GM18867 (cell line): Measurements from ENCODE around the gene ZHX3.

Experiments
- ATAC-seq: cut with Tn5 transposase; IDR thresholded peaks from one replicate; pipeline ENCODE4 v1.9.1; 2021; ENCODE audit warnings: mild to moderate bottlenecking, moderate library complexity; ENCODE audit not compliant: unreplicated experiment

ZHX3 gene

DNA sequence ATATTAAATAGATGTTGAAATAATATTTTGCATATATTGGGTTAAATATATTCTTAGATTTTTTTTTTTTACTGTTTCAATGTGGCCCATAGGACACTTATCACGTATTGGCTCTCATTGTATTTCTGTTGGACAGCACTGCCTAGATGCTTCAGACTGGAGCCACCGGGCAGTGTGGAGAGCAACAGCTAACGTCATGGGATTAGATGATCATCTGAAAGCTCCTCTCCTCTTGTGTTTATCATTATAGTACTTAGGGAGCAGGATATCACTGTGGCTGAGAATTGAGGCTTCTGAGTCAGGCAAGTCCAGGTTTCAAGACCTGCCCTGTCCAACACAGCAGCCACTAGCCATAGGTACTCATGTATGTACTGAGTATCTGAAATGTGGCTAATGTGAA lies 87.4 kb downstream of the ZHX3 start:
- ATAC-seq: no peak

DNA sequence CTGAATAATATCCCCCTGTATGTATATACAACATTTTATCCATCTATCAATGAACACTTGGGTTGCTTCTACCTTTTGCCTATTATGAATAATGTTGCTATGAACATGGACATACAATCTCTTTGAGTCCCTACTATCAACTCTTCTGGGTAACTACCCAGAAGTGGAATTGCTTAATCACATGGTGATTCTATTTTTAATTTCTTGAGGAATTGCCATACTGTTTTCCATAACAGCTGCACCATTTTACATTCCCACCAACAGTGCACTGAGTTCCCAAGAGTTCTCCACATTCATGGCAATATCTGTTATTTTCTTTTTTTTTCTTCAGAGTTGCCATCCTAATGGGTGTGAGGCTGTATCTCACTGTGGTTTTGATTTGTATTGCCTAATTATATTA lies 88.3 kb downstream of the ZHX3 start:
- no peak for ATAC-seq

DNA sequence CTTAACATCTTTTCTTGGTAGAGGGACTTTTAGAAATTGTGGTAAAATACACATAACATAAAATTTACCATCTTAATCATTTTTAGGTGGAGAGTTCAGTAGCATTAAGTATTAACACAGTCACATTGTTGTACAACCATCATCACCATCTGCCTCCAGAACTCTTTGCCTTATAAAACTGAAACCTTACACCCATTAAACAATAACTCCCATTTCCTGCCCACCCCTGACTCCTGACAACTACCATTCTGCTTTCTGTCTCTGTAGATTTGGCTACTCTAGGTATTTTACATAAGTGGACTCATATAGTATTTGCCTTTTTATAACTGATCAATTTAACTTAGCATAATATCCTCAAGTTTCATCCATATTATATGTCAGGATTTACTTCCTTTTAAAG lies 88.7 kb downstream of the ZHX3 start:
- ATAC-seq: no peak

DNA sequence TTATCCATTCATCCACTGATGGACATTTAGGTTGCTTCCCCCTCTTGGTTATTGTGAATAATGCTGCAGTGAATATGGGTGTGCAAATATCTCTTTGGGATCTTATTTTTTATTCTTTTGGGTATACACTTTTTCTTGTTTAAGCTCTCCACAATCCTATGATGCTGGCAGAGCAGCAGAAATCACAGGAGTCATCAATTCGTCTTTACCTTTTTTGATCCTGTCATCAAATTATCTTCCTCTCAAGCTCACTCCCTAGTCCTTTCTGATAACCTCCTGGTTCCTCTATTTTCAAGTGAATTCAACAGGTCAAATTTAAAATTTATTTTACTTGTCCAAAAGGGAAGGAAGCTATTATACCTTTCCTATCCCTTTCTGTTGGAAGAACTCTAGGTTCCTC lies 91.1 kb downstream of the ZHX3 start:
- no peak for ATAC-seq

DNA sequence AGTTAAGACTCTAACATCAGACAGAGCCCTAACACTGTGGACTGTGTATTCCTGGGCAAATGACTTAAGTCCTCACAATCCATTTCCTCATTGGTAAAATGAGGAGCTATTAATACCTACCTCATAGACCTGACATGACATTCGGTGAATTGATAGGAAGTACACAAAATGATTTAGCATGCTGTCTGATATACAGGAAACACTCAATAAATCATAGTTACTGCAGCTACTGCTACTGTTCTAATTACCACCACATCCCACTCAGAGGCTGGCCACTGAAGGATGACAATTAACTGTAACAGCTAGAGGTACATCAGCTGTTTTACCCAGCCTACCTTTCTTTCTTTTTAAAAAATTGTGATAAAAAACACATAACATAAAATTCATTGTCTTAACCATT lies 92.4 kb downstream of the ZHX3 start:
- no peak for ATAC-seq

DNA sequence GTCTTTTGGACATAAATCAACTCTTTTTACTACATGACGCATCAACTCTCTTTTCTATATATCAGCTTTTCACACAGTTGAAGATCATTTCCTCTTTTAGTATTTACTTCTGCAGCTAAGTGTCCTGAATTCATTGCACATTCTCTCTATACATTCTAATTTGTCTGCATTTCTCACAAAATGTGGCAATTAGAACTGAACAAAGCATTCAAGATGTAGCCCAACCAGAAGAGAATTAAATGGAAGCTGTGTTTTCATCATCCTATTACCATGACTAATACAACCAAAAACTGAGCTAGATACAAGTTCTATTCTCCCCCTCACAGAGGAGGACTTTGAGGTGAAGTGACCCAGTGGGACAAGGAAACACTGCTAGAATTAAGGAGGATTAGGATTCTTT lies 93.2 kb downstream of the ZHX3 start:
- ATAC-seq: no peak

DNA sequence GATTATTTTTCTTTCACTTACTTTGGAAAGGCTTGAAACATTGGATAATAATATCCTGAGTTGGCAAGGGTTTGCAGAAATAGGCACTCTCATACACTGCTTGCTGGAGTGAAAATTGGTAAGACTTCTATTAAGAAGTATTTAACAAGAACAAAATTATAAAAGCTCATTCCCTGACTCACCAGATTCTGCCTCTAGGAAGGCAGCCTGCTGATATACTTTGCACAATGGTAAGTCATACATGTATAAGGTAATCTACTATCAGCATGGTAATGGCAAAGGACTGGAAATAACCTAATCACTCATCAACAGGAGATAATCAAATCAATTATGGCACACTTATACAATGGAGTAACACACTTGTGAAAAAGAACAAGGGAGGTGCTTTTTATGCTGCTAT lies 94.4 kb downstream of the ZHX3 start:
- no peak for ATAC-seq

DNA sequence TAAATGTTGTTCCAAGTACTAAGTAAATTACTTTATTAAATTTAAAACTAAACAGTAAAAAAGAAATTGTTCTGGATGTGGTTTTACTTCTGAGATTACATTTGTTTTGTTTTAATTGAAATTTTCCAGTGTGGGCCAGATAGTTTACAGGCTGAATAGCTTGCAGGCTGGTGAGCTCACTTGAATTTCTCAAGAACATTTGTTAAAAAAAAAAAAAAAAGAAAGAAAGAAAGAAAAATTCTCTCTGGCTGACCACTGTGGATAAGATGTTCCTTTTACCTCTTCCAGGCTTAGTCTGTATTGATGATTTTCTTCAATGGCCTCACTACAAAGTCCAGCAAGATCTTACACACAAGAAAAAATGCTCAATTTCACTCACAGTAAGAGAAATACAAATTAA lies 94.8 kb downstream of the ZHX3 start:
- no peak for ATAC-seq

DNA sequence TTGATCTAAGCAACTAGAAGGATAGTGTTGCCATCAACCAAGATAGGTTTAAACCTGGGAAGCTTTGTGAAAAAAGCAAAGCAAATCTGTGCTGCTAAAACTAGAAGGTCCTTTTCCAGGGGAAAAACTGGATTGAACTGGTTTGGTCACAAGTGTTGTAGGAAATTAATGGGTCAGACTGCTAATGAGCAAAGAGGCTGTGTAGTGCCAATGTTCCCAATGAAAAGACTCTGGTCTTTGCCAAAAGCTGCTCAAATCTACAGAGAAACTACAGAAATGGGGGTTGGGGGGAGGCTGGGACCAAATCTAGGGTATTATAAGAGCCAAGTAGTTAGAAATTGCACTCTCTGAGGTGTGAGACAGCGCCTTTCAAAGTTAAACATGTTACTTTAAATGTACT lies 95.2 kb downstream of the ZHX3 start:
- ATAC-seq: no peak

DNA sequence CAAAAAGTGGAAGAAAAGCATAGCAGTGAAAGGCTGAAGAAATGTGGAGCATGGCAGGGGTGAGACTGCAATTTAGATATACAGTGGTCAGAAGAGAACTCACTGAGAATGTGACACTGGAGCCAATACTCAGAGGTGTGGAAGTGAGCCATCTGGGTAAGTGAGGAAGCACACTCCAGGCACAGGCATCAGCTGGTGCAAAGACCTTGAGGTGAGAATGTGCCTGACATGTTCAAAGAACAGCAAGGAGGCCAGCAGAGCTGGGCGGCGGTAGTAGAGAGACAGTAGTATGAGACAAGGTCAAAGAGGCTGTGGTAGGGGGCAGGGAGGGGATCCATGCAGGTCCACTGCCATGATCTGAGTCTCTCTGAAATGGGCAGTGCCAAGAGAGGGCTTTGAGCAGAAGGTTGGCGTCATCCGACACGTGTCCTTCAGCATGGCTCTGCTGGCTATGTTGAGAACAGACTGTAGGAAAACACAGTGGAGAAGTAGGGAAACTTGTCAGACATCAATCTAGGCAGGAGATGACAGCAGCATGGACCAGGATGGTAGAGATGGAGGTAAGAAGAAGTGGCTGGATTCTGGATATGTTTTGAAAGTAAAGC lies 95.8 kb downstream of the ZHX3 start:
- ATAC-seq: no peak

DNA sequence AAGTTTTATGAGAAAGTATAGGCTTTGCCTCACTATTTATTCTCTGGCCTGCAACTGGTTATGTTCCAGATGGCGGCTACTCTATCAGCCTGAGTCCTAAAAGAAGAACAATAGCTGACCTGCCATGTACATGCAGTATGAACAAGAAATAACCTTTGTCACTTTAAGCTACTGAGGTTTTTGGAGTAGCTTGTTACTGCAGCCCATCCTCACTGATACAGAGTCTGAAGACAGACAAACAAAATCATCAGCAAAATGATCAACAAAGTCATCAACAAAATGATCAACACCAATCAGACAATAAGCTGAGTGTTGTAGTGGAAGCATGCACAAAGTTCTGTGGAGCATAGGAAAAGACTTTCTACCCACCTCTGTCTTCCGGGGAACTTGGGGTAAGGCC lies 97.7 kb downstream of the ZHX3 start:
- no peak for ATAC-seq

DNA sequence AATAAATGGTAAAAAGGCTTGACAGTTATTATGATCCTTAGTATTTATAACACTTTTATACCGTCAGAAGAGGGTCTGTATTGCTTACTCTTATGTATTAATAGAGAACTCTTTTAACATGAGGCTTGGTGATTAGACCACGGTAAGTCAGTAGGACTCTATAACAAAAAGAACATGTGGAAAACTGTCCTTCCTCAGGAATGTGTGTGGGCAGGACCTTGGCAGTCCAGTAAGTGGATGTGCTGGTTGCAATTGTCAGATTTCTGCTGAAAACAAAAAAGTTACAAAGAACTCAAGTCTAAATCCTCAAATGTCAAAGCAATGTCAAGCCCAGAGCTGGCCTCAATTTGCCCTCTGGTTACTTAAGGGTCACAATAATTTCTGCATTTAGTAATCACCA lies 99.1 kb downstream of the ZHX3 start:
- no peak for ATAC-seq

DNA sequence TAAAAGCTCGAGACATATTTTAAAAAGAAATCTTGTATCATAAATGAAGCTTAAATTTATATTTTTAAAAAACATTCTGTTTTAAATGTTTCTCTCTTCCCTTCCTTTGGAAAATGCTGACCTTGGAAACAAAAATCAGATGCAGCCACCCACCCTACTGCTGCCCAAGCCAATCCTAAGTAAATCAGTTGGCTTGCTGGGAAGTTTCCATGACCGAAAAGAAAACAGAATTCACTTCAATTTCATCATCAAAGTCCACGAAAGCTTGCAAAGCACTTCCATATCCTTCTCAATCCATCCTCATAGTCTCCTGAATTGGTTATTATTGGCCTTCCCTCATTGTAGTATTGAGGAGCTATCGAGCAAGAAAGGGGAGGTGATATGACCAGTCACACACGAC lies 100.1 kb downstream of the ZHX3 start:
- no peak for ATAC-seq

DNA sequence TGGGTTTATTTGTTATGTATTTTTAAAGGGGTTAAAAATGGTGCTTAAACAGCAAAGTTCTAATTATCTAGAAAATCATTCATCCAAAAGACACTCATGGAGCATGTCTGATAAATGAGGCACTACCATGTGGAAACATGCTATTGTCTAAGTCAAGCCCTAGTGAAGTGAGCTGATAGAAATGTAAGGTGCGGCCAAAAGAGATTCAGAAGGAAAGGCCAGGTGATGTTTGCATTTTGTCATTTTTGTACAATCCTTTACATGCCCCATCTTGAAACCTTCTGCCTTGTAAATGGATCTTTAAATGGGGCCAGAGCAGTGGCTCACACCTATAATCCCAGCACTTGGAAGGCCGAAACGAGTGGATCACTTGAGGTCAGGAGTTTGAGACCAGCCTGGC lies 102.9 kb downstream of the ZHX3 start:
- no peak for ATAC-seq

DNA sequence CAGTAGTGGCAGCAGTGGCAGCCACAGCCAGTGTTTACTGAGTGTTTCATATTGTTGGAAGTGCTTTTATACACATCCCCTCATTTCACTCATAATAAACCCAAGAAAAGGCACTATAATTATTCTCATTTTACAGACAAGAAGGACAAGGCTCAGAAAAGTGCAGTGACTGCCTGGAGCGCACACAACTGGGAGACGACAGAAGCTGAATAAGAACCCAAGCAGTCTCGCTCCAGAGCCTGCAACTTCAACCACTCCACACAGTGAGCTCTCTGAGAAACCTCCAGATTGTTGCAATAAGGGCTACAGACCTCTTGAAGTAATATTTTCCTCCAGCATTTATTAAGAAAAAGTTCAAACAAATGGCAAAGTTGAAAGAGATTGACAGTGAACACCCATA lies 103.3 kb downstream of the ZHX3 start:
- no peak for ATAC-seq

DNA sequence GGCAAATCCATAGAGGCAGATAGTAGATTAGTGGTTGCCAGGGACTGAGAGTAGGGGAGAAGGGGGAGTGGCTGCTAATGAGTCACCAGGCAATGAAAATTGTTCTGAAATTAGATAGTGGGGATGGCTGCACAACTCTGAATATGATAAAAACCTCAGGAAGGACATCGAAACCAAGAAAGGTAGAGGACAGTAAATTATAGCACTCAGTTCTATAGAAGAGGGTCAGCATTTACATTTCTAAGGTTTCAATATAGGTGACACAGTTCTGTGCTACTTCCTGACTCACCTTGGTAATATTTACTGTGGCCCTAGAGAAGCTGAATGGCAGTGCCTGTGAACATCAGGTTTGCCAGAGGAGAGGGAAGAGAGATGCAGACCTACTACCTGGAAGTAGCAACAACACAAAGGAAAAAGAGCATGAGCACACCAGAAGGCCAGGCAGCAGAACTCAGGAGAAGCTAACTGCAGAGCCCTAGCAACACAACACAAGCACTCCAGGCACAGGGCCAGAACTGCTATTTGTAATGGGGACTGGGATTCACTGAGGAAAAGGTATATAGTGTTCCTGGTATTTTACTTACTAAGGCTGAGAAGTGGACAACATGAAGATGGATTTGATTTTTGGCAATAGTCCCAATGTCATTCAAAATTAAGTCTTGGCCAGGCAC lies 104.2 kb downstream of the ZHX3 start:
- ATAC-seq: no peak

DNA sequence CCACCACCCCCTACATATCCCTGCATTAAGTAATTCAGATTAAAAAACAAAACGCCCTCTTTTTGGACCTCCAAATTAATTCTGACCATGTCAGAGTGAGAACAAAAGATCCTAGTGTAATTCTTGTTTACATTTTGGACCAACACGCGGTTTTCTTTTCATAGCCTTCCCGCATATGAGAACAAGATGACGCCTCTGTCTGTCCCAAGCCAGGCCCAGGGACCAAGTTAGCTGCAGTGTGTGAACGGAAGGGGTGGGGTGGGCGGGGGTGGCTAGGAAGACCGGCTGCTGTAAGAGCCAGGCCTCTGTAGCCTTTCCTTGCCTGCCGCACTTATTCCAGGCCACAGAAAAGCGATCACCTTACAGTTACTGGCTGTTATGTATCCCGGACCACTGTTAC lies 112.2 kb downstream of the ZHX3 start:
- no peak for ATAC-seq

DNA sequence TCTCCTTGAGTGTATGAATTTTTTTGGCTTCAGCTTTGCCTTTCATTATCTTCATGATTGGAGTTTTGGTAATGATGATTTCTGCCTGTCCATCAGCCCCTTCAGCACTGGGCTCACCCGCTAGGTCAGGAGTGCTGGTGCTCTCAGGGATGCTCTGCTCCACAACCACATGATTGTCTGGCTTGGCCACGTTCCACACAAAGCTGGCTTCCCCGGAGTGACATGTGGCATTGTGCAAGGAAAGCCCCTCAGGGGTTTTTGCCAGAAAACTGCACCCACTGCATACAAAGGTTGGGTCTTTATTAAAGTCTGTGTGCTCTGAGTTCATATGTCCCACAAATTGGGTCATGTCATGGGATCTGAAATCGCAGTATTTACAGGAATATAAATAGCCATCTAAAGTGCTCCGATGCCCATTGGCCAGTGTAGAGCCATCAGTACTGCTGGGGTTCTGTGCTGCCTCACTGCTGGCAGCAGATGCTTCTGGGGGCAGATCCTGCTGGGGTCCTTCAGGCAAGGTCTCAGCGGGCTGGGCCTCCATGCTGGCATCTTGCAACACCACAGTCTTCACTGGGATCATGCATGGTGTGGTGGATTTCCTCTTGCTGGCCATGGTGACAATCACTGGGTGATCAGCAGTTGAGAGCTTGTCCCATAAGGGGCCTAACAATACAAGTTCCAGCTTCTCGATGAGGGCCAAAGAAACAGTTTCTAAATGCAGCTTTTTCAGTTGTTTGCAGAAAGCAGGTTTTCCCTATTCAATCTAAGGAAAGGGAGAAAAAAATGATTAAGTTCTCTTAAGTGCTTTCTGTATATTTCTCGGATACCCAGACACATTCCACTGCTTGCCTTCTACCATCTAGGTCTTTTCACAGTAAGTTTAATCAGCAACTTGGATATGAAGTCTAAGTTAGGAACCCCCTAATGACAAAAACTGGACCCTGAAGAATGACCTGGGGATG lies 112.9 kb downstream of the ZHX3 start:
- no peak for ATAC-seq

DNA sequence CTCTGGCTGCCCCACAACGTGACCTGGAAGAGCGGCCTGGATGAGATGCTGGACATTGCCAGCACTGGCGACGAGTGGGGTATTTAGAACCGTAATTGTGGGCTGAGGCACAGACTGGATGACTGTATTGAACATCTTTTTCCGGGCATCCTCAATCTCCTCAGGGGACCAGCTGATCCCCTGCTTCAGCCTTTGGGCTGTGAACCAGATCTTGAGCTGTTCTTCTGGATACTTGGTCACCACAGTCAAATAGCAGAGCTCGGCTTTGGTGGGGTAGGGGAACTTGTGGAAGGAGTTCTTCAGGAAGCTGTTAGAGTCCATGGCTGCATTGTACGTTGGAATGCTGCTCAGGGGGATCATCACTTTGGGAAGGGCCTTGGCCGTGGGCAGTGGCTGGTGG lies 113.9 kb downstream of the ZHX3 start:
- ATAC-seq: no peak

DNA sequence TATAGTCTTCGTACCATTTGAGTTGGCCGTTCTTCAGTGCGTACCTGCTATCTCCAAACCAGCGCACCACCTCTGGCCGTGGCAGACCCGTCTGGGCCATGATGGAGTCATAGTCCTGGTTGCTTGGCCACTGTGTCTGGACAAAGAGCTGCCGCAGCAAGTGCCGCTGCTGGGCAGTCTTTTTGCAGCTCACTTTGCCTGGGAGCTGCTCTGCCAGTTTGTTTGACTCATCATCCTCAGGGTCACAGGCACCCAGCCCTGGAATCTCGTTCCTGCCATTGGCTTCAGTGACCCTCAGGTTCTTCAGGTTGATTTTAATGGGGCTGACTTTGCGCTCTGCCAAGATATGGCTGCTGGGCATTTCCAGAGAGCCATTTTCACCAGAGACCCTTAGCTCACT lies 115.1 kb downstream of the ZHX3 start:
- ATAC-seq: no peak

DNA sequence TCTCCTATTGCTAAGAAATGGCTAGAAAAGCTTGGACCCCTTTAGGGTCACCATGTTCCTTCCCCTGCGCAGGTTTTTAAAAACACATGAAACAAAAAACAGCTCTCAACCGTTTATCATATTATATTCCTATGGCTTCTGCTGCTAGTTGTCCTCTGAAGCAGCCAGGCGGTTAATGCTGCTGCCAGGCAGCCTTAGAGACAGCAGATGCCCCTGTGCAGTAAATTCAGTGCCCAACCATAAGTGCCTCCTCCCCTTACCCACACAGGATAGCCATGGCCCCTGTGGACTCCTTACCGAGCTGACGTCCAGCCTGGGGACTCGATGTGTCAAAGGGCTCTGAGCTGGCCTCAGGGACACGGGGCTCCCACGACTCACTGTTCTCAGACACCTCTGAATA lies 115.8 kb downstream of the ZHX3 start:
- ATAC-seq: no peak
